Measurements from ENCODE around the gene HIPK4. TPM values are rescaled to one million over a fixed set of nuclear protein-coding genes. Genes with fewer than 3 reads are reported as not detected.
A peak's percentile ranks its signal among the peaks of the same experiment; 100 is the strongest.
"Not testable (repeated sequence)": the region's sequence is repeated elsewhere in the genome, so short reads cannot be mapped to it uniquely, and the experiment has no call there.

HIPK4 gene
- total RNA-seq, 2 experiments from 2014 or later = 0.10 TPM; not detected in 1

DNA sequence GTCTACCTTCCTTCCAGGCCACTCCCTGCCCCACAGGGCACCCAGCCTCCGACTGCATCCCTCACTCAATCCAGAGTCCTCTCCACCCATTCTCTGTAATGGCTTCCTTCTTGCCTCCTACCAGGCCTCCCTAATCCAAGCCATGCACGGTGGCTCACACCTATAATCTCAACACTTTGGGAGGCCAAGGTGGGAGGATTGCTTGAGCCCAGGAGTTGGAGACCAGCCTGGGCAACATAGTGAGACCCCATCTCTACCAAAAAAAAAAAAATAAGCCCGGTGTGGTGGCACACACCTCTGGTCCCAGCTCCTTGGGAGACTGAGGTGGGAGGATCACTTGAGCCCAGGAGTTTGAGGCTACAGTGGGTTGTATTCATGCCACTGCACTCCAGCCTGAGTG lies 19.7 kb downstream of the HIPK4 start:
- H3K4me3 Mint-ChIP-seq; DNase-seq; H3K27me3 Mint-ChIP-seq (ENCODE audit: low read depth); ATAC-seq; CTCF ChIA-PET; H3K9me3 Mint-ChIP-seq (ENCODE audit: insufficient read depth); H3K27ac Mint-ChIP-seq: not testable (repeated sequence)
- H3K36me3 Mint-ChIP-seq (ENCODE audit: low read depth) = peaks cover 17% of the 10 kb centered on the region
- H3K4me1 Mint-ChIP-seq (ENCODE audit: low read depth) = peaks cover 26% of the 10 kb centered on the region
- POLR2A ChIA-PET = interaction anchor here (1.0 kb wide), 1 partner anchor 50 kb away, joined by 4 read pairs; no protein-coding TSS in a partner anchor

GRCh38 chr19:40369797-40370196 lies 20.2 kb downstream of the HIPK4 start:
- POLR2A ChIA-PET = interaction anchor here (1.0 kb wide), 1 partner anchor 51 kb away, joined by 4 read pairs; no protein-coding TSS in a partner anchor
- H3K9me3 Mint-ChIP-seq (ENCODE audit: insufficient read depth) = no peaks in the 10 kb centered on the region
- no peak overlapping the region for H3K4me3 Mint-ChIP-seq
- CTCF ChIA-PET = no interaction called here
- ATAC-seq (no peak), DNase-seq (no peak)
- peaks cover 27% of the 10 kb centered on the region for H3K4me1 Mint-ChIP-seq (ENCODE audit: low read depth)
- no peaks in the 10 kb centered on the region for H3K27me3 Mint-ChIP-seq (ENCODE audit: low read depth)
- peaks cover 16% of the 10 kb centered on the region for H3K36me3 Mint-ChIP-seq (ENCODE audit: low read depth)
- H3K27ac Mint-ChIP-seq = no peak overlapping the region

DNA sequence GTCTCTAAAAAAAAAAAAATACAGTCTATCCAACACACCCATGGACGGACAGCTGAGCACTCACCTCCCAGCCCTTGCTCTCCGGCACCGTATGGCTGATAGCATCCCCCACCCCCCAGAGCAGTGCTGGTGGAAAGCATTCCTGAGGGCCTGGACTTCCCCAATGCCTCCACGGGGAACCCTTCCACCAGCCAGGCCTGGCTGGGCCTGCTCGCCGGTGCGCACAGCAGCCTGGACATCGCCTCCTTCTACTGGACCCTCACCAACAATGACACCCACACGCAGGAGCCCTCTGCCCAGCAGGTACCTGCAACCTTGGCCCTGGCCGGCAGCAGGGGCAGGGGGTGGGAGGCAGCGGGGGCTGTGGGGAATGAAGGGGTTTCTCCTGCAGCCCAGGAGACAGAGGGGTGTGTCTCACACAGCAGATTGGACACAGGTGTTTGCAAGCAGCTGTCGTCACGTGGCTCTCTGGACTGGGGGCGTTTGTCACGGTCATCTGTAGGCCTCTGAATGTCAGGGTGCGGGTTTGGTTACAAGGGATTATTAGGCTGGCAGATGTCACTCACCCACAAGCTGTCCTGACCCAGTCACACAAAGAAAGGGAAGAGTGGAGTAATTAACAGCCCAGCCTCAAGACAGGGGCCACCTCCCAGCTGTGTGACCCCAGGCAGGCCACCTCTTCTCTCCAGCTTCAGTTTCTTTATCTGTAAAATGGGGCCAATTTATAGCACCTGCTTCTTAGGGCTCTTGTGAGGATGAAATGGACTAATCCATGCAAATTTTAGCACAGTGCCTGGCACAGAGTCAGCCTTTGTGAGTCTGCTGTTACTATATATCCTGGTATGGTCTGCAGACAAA lies 22.2 kb downstream of the HIPK4 start:
- DNase-seq (no peak), ATAC-seq (no peak)
- H3K27me3 Mint-ChIP-seq (ENCODE audit: low read depth) = no peaks in the 10 kb centered on the region
- H3K4me1 Mint-ChIP-seq (ENCODE audit: low read depth) = peaks cover 21% of the 10 kb centered on the region
- peaks cover 11% of the 10 kb centered on the region for H3K36me3 Mint-ChIP-seq (ENCODE audit: low read depth)
- no peak overlapping the region for H3K4me3 Mint-ChIP-seq
- no peaks in the 10 kb centered on the region for H3K9me3 Mint-ChIP-seq (ENCODE audit: insufficient read depth)
- POLR2A ChIA-PET = no interaction called here
- CTCF ChIA-PET = no interaction called here
- H3K27ac Mint-ChIP-seq = peak overlapping the region; percentile 11

DNA sequence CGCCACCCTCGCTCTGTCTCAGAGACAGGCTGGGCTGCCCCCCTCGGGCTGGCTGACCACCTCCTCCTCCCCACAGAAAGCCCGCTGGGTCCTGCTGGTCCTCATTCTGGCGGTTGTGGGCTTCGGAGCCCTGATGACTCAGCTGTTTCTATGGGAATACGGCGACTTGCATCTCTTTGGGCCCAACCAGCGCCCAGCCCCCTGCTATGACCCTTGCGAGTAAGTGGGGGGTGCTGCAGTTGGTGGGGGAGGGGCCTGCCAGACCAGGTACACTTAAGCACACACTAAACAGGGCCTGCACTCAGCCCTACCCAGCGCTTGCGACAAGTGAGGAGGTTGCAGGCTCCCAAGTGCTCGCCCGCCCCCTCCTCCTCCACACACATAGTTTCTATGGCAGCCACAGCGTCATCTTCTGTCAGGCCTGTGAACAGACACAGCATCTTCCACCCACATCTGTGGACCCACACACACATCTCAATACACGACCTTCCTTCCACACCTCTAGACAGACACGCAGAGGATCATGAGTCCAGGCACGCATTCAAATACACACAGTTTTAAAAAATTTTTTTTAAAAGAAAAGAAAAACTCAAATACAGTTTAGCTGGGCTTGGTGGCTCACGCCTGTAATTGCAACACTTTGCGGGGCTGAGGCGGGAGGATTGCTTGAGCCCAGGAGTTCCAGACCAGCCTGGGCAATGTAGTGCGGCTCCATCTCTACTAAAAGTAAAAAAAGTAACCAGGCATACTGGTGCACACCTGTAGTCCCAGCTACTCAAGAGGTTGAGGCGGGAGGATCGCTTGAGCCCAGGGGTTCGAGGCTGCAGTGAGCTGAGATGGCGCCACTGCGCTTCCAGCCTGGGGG lies 23.1 kb downstream of the HIPK4 start:
- Mint-ChIP-seq H3K36me3 (ENCODE audit: low read depth) (peaks cover 11% of the 10 kb centered on the region), H3K4me3 (no peak overlapping the region), H3K4me1 (ENCODE audit: low read depth) (peaks cover 24% of the 10 kb centered on the region), H3K27me3 (ENCODE audit: low read depth) (no peaks in the 10 kb centered on the region), H3K9me3 (ENCODE audit: insufficient read depth) (no peaks in the 10 kb centered on the region), H3K27ac (no peak overlapping the region)
- CTCF ChIA-PET = no interaction called here
- DNase-seq = no peak
- POLR2A ChIA-PET = no interaction called here
- no peak for ATAC-seq

DNA sequence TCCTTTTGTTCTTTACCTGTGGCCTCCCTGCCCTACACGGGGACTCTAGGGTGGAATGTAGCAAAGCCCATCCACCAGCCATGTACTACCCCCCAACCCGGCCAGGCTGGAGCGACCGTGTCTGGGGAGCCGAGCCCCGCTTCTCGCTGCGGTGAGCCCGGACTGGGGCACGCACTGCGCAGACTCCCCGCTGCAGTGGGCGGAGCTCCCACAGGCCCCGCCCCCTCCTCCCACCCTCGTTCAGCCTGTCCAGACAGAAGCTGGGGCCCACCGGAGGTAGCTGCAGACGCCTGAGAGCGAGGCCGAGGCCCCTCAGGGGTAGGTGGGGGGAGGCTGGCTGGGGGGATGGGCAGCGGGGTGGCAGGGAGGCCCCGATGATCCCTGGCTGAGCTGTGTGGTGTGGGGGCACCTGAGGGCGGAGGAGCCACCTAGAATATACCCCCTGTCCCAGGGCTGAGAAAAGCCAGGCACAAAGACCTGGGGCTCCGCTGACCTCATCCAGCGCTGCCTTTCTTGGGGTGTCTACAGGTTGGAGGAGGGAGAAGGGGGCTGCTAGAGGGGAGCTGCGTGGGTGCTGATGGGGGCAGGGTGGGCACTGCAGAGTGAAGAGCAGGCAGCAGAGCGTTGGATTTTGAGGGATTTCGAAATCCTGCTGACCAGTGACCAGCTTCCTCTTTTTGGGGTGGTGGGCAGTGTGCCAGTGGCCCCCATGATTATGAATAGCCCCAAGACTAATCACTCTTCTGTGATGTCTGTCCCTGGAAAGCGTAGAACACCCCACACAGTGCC lies 24.2 kb downstream of the HIPK4 start:
- peaks cover 10% of the 10 kb centered on the region for H3K36me3 Mint-ChIP-seq (ENCODE audit: low read depth)
- POLR2A ChIA-PET = no interaction called here
- H3K9me3 Mint-ChIP-seq (ENCODE audit: insufficient read depth) = no peaks in the 10 kb centered on the region
- H3K27ac Mint-ChIP-seq = no peak overlapping the region
- H3K4me3 Mint-ChIP-seq = peak overlapping the region; percentile 58
- no peaks in the 10 kb centered on the region for H3K27me3 Mint-ChIP-seq (ENCODE audit: low read depth)
- ATAC-seq (peak; percentile 73), DNase-seq (peak; percentile 49)
- peaks cover 24% of the 10 kb centered on the region for H3K4me1 Mint-ChIP-seq (ENCODE audit: low read depth)
- CTCF ChIA-PET = interaction anchor here (1.8 kb wide), 1 partner anchor 61 kb away, joined by 7 read pairs; no protein-coding TSS in a partner anchor

DNA sequence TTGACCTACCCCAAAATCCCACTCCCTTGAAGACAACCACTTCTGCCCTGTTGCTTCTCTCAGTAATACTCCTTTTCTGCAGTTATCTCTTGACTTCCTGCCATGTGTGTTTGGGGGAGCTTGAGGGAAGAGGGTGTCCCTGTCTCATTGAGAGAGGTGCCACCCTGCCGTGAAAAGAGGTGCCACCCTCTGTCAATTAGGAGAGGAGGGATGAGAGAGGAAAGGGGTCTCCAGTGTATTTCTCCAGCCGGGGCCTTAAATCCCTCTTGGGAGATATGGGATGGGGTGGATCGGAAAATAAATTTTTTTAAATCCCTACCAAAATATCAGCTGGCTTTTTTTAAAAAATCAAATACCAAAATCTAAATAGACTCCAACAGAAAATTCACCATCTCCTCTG lies 25.0 kb downstream of the HIPK4 start:
- H3K27ac Mint-ChIP-seq = no peak overlapping the region
- peaks cover 8% of the 10 kb centered on the region for H3K36me3 Mint-ChIP-seq (ENCODE audit: low read depth)
- no peak for ATAC-seq
- CTCF ChIA-PET = interaction anchor here (1.6 to 1.8 kb wide), 2 partner anchors 60 to 270 kb away, joined by 3 to 7 read pairs; no protein-coding TSS in a partner anchor
- no peaks in the 10 kb centered on the region for H3K27me3 Mint-ChIP-seq (ENCODE audit: low read depth)
- H3K4me1 Mint-ChIP-seq (ENCODE audit: low read depth) = peaks cover 24% of the 10 kb centered on the region
- H3K4me3 Mint-ChIP-seq = no peak overlapping the region
- no peaks in the 10 kb centered on the region for H3K9me3 Mint-ChIP-seq (ENCODE audit: insufficient read depth)
- no peak for DNase-seq
- POLR2A ChIA-PET = no interaction called here

DNA sequence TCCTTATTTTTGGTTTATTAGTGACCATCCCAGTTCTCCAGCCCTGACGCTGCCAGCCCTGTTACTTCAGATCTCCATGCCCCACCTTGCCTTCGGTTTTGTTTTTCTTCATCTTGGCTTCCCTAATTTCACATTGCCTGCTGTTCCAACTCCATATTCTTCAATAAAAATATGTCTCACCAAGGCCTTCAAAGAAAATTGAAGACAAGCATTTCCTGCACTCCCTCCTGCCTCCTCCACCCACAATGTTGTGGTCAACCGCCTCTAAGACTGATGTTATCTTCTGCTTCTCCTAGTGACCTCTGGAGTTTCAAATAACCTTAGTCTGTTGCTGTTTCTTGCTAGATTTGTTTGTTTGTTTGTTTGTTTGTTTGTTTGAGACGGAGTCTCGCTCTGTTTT lies 26.9 kb downstream of the HIPK4 start:
- H3K4me3 Mint-ChIP-seq = peak overlapping the region; percentile 21
- peak overlapping the region; percentile 71 for H3K27ac Mint-ChIP-seq
- H3K36me3 Mint-ChIP-seq (ENCODE audit: low read depth) = peaks cover 9% of the 10 kb centered on the region
- H3K9me3 Mint-ChIP-seq (ENCODE audit: insufficient read depth) = no peaks in the 10 kb centered on the region
- no peaks in the 10 kb centered on the region for H3K27me3 Mint-ChIP-seq (ENCODE audit: low read depth)
- peaks cover 32% of the 10 kb centered on the region for H3K4me1 Mint-ChIP-seq (ENCODE audit: low read depth)
- peak; percentile 55 for ATAC-seq
- POLR2A ChIA-PET = no interaction called here
- CTCF ChIA-PET = interaction anchor here (1.6 kb wide), 1 partner anchor 272 kb away, joined by 3 read pairs; no protein-coding TSS in a partner anchor
- peak; percentile 54 for DNase-seq

GRCh38 chr19:40362160-40362559 lies 27.8 kb downstream of the HIPK4 start:
- ChIA-PET POLR2A (interaction anchor here (0.6 kb wide), 1 partner anchor 853 kb away, joined by 3 read pairs; no protein-coding TSS in a partner anchor), CTCF (no interaction called here)
- Mint-ChIP-seq H3K27ac (no peak overlapping the region), H3K9me3 (ENCODE audit: insufficient read depth) (no peaks in the 10 kb centered on the region), H3K4me3 (no peak overlapping the region), H3K27me3 (ENCODE audit: low read depth) (no peaks in the 10 kb centered on the region), H3K36me3 (ENCODE audit: low read depth) (peaks cover 9% of the 10 kb centered on the region), H3K4me1 (ENCODE audit: low read depth) (peaks cover 38% of the 10 kb centered on the region)
- ATAC-seq = no peak
- no peak for DNase-seq

DNA sequence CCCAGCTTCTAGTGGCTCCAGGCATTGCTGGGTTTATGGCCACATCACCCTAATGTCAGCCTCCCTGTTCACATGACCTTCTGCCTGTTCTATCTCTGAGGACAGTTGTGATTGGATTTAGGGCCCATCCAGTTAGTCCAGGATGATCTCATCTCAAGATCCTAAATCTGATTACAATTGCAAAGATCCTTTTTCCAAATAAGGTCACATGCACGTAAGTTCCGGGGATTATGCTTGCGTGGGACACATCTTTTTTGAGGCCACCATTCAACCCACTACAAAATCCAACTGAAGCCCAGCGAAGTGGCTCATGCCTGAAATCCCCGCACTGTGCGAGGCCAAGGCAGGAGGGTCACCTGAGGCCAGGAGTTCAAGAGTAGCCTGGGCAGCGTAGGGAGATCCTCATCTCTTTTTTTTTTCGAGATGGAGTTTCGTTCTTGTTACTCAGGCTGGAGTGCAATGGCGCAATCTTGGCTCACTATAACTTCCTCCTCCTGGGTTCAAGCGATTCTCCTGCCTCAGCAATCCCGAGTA lies 29.2 kb downstream of the HIPK4 start:
- Mint-ChIP-seq H3K27ac (no peak overlapping the region), H3K27me3 (ENCODE audit: low read depth) (no peaks in the 10 kb centered on the region), H3K36me3 (ENCODE audit: low read depth) (peaks cover 5% of the 10 kb centered on the region), H3K9me3 (ENCODE audit: insufficient read depth) (no peaks in the 10 kb centered on the region), H3K4me1 (ENCODE audit: low read depth) (peaks cover 49% of the 10 kb centered on the region), H3K4me3 (no peak overlapping the region)
- ChIA-PET CTCF (no interaction called here), POLR2A (no interaction called here)
- DNase-seq = no peak
- ATAC-seq = no peak

GRCh38 chr19:40360020-40360707 lies 29.8 kb downstream of the HIPK4 start:
- CTCF ChIA-PET = no interaction called here
- Mint-ChIP-seq H3K4me3 (no peak overlapping the region), H3K27ac (peak overlapping the region; percentile 1), H3K36me3 (ENCODE audit: low read depth) (peaks cover 5% of the 10 kb centered on the region), H3K4me1 (ENCODE audit: low read depth) (peaks cover 47% of the 10 kb centered on the region), H3K27me3 (ENCODE audit: low read depth) (no peaks in the 10 kb centered on the region), H3K9me3 (ENCODE audit: insufficient read depth) (no peaks in the 10 kb centered on the region)
- DNase-seq = no peak
- ATAC-seq = no peak
- POLR2A ChIA-PET = no interaction called here

DNA sequence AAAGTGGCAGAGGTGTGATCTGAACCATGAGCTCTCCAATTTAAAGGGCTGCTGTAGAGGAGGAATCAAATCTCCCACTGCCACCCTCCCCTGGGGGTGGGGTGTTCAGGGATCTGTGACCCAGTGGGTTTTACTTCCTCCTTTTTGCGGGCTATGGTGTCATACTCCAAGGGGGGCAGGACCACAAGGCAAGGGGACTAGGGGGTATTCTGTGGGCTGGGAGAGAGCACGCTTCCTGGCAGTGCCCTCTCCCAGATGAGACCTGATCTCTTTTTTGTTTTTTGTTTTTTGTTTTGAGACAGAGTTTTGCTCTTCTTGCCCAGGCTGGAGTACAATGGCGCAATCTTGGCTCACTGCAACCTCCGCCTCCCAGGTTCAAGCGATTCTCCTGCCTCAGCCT lies 31.2 kb downstream of the HIPK4 start:
- no peak overlapping the region for H3K27ac Mint-ChIP-seq
- CTCF ChIA-PET = no interaction called here
- peaks cover 41% of the 10 kb centered on the region for H3K4me1 Mint-ChIP-seq (ENCODE audit: low read depth)
- H3K9me3 Mint-ChIP-seq (ENCODE audit: insufficient read depth) = no peaks in the 10 kb centered on the region
- H3K4me3 Mint-ChIP-seq = no peak overlapping the region
- no peak for DNase-seq
- peaks cover 3% of the 10 kb centered on the region for H3K36me3 Mint-ChIP-seq (ENCODE audit: low read depth)
- no peaks in the 10 kb centered on the region for H3K27me3 Mint-ChIP-seq (ENCODE audit: low read depth)
- ATAC-seq = no peak
- POLR2A ChIA-PET = no interaction called here

Data from activated CD8-positive, alpha-beta T cell treated with anti-CD3 and anti-CD28 coated beads, Interleukin-2, amount 10 ng/mL, durations not matched to agents 7 days and 5 days (primary cell).